Measurements from ENCODE around the gene LENG9.

DNA sequence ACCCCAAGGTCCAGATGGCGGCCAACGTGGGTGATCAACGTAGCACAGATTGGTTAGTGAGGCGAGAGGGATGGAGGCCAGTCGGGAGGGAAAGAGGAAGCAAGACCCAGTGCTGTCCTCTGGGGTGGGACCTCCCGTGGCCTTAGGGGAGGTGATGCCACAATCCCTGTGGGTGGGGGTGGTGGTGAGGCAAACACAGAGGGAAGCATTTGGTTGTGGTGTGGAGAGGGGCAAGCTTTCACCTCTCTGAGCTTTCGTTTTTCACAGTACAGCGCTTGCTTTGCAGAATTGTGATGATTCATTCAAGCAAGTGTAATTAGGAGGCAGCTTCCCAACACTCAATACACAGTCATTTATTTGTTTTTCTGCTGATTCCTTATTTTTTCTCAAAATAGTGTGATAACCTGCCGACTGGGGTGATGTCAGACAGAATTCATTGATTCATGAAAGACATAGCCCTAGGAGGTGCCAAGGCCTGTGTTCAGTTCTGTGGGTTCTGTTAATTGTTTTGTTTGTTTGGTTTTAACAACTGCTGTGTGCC lies 12.2 kb downstream of the LENG9 start:
- TF ChIP-seq, protein P1, sequence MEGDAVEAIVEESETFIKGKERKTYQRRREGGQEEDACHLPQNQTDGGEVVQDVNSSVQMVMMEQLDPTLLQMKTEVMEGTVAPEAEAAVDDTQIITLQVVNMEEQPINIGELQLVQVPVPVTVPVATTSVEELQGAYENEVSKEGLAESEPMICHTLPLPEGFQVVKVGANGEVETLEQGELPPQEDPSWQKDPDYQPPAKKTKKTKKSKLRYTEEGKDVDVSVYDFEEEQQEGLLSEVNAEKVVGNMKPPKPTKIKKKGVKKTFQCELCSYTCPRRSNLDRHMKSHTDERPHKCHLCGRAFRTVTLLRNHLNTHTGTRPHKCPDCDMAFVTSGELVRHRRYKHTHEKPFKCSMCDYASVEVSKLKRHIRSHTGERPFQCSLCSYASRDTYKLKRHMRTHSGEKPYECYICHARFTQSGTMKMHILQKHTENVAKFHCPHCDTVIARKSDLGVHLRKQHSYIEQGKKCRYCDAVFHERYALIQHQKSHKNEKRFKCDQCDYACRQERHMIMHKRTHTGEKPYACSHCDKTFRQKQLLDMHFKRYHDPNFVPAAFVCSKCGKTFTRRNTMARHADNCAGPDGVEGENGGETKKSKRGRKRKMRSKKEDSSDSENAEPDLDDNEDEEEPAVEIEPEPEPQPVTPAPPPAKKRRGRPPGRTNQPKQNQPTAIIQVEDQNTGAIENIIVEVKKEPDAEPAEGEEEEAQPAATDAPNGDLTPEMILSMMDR (IDR thresholded peaks at IDR 0.05; ENCODE audit: poor library complexity) = no peak
- TF ChIP-seq EZH2 (IDR thresholded peaks at IDR 0.05; ENCODE audit: borderline replicate concordance) = no peak

All from hepatocyte (in vitro differentiated cells).